HG02623 (cell line): ENCODE measurements around the gene PTPRK.

Experiments used
- ATAC-seq: cut with Tn5 transposase; IDR thresholded peaks from one replicate; pipeline ENCODE4 v1.9.1; 2021; ENCODE audit warnings: moderate library complexity; ENCODE audit not compliant: unreplicated experiment

The PTPRK gene

DNA sequence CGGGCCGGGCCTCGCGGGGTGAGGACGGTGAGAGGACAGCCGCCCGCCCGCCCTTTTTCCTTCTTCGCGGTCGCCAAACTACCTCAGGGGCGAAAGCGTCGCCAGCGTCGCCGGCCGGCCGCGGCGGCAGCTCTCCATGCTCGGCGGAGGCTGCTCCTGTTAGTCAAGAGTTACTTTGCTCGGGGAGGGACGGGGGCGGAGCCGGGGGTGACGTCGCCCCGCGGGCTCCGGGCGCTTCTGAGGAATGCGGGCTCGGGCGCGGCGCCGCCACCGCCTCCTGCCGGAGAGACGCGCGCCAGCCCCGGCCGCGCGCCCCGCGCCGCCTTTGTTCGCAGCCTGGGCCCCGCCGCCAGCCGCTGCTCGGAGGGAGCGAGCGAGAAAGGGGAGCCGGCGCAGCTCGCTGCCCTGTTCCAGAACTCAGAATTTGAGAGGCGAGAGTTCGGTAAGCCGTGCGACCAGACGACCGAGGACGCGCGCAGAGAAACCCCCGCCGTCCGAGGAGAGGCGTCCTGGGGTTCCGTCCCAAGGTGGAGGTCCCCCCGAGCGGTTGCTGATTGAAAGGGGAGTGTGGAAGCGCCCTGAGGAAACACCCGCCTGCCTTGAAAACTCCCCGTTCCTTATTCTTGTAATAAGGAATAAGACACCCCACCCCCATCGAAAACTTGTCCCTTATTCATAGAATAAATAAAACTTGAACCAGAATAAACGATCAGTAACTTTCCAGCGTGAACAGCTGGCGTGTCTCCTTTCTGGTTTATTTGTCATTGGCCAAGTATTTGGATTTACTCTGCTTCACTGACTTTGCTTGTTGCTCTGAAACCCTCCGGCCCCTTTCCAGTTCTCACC lies at the start of gene PTPRK:
TSS of gene PTPRK (minus strand) at position 164 of the 846 bp plus-strand sequence. CDS start 241 bp downstream, outside the sequence.
- peak; percentile 85 for ATAC-seq

DNA sequence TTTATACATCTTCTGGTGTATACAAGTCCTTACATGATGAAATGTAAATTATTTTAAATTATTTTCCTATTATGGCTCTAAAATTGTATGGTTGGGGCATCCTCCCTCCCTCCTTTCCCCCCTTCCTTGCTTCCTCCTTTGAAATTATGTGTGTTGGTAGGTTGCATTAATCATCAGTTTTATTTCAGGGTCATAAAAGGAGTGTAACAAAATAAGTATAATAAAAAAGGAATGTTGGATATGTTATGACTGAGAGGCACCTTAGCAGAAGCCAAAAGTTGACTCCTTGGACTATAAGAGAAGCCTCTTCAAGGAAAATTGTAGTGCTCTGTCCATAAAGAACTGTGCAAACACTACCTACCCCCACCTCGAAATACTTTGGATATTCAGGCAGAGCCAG lies 46.6 kb upstream of the PTPRK start:
- ATAC-seq, result no peak

DNA sequence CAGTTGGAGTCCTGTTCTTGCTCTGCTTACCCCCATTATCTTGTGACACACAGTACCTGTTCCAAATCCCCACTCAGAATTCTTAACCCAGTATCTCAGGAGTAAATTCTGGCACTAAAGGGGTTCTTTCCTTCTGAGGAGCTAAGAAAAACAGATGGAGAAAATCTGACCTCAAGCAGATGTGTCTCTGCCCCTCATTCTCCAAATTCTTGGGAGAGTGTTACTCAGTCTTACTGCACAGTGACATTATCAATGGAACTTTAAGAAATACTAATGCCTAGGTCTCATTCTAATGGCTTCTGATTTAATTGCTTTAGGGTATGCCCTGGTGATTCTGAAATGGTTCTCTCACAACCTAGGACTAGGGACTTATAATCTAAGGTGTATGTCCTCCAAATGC lies 40.6 kb upstream of the PTPRK start:
- no peak for ATAC-seq

DNA sequence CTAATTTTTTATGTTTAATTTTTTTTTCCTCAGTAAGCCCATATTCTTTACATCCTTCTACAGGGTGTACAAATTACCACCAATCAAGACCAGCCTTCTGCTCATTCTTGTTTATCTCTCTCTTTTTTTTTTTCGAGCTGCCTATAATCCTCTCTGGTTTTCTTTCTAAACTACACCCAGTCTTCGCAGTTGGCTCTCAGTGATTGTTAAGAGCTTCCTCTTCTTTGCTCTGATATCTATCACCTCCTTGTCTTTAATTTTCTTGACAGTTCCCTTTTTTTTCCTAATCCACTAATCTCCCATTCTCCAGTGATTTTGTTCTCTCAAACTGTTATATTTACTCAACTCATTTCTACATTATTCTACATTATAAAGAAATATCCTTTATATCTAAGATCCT lies 38.5 kb upstream of the PTPRK start:
- no peak for ATAC-seq

DNA sequence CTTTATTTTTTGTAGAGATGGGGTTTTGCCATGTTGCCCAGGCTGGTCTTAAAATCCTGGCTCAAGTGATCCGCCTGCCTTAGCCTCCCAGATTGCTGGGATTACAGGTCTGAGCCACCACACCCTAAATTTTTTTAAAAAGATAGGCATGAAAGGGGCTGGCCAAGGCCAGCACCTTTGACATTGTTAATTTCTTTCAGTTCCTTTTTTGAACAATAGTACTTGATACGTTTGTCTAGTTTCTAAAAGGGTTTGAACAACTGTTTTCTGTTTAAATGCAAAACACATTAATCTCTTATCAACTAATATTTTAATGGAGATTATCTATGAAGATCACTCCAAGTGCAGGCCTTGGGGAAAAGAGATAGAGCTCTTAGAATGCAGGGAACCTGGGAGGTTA lies 37.6 kb upstream of the PTPRK start:
- ATAC-seq, result no peak

DNA sequence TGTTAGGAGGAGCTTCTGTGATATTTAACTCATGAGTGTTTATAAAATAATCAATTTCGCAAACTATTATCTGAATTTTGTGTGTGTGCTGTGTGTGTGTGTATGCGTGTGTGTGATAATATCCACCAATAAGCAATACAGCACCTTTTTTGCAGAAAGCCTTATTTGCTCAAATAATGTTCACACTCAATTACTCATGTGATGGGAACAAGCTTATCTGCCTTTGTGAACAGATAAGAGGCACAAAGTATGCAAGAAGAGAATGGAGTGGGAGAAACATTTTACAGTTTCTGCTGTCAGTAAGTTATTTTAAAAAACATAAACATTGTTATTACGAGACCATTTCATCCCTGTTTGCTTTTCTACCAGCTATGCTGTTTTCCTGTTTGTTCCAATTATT lies 36.7 kb upstream of the PTPRK start:
- no peak for ATAC-seq

DNA sequence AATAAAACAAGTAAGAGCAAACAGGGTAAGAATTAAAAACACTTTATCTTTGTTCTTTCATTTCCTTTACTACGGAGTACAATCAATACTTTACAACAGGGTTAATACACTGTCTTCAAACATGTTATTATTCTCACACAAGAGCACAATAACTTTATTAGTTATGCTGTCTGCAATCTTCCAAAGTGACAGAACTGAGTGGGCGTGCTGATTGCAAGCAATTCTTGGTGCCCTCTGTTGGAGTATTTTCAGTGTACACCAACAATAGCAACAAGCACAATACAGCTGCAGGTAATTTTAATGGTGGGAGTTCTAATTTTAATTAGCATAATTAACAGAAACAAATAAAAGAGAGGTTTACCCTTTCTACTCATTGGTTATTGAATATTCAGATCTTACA lies 33.9 kb upstream of the PTPRK start:
- no peak for ATAC-seq

DNA sequence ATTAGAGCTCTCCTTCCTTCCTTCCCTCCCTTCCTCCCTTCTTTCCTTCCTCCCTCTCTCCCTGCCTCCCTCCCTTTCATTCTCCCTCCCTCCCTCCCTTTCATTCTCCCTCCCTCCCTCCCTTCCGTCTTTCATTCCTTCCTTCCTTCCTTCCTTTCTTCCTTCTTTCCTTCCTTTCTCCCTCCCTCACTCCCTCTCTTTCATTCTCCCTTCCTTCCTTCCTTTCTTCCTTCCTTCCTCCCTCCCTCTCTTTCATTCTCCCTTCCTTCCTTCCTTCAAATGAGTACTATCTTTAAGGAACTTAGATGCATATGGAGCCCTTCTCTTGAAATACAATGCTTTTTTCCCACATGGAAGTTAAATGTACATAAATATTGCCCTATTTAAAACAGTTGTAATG lies 20.9 kb upstream of the PTPRK start:
- ATAC-seq, result no peak

DNA sequence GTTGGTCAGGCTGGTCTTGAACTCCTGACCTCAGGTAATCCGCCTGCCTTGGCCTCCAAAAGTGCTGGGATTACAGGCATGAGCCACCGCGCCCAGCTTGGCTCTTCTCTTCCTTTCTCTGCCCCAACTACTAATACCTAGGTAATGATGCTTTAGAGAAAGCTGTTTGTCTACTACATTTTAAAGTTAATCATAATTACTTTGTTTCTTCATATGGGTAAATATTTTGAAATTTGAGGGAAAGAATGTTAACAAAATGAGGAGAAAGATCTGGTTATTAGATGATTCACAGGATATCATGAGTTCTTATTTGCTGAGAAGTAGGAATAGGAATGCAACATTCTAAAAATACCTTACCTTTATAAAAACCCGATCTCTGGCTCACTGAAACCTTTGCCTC lies 18.4 kb upstream of the PTPRK start:
- no peak for ATAC-seq

DNA sequence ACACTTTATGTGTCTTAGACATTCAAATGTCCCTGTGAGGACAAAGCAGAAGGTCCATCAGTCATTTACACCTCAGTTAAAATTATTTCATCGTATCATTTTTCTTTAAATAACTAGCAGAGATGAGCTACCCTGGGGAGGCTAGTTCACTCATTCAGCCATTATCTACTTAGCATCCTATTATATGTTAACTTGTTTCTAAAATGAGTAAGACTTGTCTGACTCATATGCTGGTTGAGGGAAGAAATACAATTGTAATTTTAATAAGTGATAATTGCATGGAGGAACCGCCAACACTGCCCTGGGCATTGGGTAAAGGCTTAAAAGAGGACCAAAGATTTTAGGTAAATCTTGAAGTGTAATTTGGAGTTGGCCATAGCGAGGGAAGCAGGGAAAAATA lies 12.4 kb upstream of the PTPRK start:
- ATAC-seq, result no peak

DNA sequence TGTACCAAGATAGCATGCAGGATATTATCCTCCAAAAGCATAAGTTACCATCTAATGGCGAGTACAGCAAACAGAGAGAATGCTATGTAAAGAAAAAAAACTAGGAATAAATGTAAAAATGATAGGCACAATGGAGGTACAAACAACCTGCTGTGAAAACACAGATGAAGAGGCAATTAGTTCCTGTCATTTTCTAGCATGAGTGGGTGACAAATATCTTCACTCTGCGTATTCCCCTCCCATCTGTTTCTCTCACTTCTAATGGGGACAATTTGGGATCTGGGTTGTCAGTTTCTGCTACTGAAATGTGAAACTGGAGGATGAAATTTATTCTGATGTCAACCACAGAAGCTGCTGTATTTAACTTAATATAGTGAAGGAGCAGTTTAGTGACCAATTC lies 11.7 kb upstream of the PTPRK start:
- ATAC-seq, result no peak

DNA sequence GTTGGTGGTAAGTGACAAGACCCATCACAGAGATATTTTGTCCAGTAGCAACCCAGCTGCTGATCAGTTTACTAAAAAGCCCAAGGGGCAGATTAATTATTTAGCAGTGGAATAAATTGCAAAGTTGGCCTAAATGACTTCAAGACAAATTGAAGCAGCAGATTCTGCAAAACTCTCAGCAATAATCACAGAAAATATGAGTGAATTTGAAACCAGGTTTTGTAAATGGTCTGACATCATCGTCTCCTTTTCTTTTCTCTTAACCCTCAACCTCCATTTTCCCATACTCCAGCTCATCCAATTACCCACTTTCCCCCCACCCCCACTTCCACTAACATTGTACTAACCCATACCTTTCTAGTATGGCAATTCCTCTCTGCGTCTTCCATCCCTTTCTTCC lies 11.3 kb upstream of the PTPRK start:
- no peak for ATAC-seq

DNA sequence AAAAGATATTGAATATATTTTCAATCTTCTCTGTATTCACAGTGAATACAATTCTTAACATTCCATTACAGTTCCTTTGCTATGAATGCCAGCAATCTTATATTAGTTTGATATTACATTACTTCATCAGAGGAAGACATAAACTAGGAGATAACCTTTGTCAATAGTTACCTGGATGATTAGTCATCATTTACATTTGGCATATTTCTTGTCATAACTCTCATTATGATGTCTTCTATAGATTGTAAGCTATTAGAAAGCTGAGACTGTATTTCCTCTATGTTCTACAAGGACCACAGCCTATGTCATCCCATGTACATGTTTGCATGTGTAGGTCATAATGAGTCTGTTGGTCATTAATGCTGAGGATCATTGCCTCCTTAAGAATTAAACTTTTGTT lies 7.8 kb upstream of the PTPRK start:
- no peak for ATAC-seq

DNA sequence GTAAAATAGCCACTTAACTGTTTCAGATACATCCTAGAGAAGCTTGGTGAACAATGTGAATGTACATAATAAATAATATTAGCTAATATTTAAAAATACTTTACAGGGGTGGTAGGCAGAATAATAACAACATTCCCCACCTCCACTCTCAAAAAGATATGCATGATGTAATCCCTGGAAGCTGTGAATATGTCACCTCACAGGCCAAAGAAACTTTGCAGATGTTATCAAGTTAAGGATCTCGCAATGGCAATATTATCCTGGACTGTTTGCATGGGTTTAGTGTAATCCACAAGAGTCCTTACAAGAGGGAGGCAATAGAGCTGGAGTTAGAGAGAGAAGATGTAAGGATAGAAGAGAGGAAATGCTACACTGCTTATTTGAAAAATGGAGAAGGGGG lies 7.0 kb upstream of the PTPRK start:
- no peak for ATAC-seq

DNA sequence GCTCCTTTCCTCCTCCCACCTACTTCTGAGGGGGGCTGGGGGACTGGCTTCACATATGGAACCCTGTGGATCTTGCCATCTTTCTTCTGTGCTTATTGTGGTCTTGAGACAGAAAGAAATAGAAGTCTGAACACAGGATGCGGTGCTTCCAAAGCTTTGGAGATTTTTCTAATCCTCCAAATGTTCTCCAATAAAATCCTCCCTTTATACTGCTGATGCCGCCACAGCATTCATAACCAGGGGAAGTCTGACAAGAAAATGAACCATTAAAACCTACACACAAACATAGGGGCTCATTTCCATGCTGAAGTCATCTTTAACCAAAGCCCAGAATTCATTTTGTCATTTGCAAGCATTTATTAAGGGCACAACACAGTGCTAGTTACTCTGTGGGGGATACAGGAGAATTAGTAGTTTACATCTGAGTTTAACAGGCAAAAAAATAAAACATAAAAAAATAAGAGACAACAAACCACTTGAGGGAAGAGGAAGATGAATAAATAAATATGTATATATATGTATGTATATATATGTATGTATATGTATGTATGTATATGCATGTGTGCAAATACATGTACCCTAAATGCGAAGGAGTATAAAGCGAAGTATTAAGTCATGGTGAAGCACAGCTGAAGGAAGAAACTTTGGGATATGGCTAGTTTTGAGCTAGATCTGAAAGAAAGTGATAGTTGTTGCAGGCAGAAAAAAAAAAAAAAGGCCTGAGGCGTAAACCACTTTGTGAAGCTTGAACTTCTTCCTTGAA lies 5.9 kb upstream of the PTPRK start:
- no peak for ATAC-seq

DNA sequence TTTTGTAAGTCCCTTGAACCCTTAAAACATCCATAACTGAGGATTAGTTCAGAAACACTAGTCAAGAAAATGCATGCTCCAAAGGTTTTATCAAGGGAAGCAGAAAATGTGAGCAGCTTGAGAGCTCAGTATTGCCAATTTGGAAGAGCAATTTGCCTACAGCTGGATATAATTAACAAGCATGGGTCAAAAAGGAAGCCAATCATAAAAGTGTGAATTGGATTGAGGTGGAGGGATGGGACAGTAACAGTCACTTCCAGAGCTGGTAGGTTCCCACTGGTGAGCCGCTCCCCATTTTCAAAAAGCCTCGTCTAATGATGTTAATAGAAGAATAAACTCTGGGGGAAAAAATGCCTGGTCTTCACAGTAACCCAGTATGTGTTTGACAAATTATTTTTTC lies 5.0 kb upstream of the PTPRK start:
- ATAC-seq, result no peak

DNA sequence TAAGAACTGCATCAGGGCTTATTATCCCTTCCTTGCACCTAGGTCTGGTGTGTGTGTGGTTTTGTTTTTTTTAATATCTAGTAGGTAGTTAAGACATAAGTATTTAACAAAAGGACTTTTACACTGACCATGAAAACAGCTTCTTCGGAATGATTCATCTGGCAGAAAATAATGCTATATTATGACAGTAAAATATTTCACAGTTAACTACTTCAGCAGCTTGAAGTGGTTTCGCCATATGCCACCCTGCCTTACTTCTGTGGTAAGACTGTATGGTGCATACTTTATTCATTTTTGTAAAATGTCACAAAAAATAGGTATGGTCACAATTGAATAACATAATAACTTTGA lies 858 bp upstream of the PTPRK start:
- no peak for ATAC-seq

DNA sequence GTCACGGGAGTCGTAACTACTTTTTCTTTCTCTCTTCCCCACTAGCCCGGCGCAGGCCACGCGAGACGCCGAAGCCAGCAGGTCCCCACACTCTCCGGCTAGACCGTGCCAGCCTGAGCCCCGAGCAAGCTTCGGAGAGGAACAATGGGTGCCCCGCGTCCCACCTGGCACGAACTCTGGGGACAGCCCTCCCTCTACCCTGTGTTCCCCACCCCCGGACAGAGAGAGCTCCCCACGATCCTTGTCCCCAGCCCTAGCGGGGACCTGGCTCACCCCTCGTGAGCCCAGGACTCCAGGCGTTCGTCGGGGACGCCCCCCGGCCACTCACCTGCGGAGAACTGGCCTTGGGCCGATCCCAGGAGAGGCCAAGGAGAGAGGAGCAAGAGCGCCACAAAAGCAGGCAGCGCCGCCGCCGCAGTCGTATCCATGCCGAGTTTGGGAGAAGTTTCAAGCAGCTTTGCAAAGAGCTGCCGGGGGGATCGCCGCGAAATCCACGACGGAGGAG lies 416 bp downstream of the PTPRK start:
- peak; percentile 15 for ATAC-seq

DNA sequence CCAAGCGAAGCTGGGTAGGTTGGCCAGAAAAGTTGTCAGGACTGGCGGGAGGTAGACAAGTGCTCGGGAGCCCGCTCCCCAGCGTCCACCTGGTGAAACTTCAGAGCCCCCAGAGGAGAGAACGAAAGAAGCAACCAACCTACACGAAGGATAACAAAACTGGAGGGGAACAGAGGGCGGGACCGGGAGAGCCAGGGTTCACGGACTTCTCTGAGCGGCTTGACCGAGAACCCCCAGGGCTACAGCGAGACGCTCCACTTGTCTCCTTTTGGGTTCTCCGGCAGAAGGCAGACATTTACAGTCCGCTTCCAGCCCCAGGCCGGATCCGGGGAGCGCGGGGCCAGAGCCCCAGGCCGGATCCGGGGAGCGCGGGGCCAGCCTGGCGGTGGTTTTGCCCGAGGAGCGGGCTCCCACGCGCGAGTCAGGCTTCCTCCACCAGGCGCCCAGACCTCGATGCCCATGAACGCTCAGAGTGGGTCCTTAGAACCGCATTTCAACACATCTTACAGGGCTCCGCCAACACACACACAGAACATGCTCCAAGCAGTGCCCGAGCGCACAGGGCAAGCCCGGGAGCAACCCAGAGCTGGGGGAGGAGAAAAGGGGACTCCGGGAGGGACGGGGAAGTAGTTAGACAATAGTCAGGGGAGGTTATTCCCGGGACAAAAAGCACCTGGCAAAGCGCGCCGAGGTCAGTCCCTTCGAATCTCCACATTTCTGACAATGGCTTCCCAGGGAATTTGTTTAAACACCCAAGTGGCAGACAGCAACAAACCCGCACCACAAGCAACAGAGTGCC lies 1.1 kb downstream of the PTPRK start:
- ATAC-seq, result peak; percentile 8

DNA sequence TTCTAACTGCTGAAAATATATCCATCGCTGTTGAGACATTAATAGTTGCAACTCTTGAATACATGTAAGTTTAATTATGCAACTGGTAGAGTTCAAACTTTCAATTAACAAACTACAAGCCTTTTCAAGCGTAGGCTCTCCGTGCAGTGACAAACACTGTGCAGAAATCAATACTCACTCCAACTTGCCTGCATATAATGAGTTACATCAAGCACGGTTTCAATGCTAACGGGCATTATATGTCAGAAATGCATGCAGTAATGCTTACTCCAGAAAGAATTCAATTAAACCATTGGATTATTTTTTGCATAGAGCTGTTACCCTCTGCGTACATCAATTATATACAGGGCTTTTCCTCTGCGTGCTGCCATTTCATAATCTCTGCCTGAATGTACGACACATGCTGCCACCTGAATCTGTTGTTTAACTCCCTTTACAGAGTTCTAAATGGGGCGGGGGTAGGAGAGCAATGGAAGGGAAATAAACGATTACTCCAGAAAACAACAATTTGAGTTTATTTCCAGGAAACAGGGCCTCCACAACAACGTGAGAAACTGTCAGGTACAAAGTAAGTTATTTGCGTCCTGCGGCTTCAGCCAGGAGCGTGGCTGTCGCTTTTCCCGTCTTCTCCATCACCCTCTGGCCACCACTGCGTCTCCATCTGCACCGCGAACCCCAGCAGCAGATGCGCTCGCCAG lies 1.8 kb downstream of the PTPRK start:
- no peak for ATAC-seq

DNA sequence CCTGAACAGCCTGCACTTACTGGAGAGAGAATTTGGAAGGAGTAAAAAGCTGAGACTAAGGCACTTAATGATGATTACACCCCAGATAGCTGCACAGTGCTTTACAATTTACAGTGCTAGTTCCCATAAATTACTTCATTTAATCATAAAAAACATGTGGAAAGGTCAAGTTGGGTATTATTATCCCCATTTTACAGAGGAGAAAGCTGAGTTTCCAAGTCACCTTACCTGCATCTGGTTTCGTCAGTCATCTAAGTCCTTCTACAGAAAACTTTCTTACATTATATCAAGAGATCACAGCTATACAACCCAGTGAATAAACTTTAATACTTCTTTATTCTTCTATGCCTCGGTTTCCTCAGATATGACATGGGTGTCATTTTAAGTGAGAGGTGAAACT lies 3.3 kb downstream of the PTPRK start:
- ATAC-seq, result no peak
